ENCODE measurements around the gene OR9A2.

DNA sequence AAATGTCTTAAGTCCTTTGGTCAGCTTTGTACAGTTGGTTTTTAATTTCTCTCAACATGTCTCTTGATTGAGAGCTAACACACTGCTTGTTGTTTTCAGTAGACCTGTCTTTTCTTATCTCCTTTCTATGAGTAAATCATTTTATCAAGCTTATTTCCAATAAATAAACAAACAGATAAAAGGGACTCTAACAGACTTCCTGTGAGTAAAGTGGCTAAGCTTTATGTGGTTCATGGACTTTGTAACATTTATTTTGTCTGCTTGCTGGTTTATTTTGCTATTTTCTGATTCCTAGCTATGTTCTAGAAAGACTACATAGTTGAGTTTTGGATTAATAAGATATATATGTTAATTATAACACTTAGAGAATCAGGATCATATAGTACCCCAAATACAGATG, 27.1 kb downstream of the OR9A2 start:
- TF ChIP-seq EZH2 (IDR thresholded peaks at IDR 0.05; ENCODE audit: borderline replicate concordance, control insufficient read depth, low read depth, low read length) = no peak
- TF ChIP-seq CTCF (IDR thresholded peaks at IDR 0.05 in 2 of 3, conservative IDR thresholded peaks at IDR 0.05 in 1 of 3; ENCODE audit: control insufficient read depth in 2 of 3, extremely low read depth in 1 of 3, insufficient read depth in 1 of 3, low read depth in 3 of 3, low read length in 3 of 3) = no peak
- TF ChIP-seq TAF1 (IDR thresholded peaks at IDR 0.05; ENCODE audit: borderline replicate concordance, low read depth, low read length) = no peak
- no peak for TF ChIP-seq SIN3A (IDR thresholded peaks at IDR 0.05; ENCODE audit: low read depth, low read length)
- TF ChIP-seq POLR2A (IDR thresholded peaks at IDR 0.05; ENCODE audit: low read depth, low read length) = no peak
- no peak for TF ChIP-seq NR2C1 (IDR thresholded peaks at IDR 0.05)
- TF ChIP-seq EP300 (IDR thresholded peaks at IDR 0.05; ENCODE audit: borderline replicate concordance in 1 of 2, control insufficient read depth in 1 of 2, low read depth in 2 of 2, low read length in 2 of 2) = no peak
- TF ChIP-seq MXI1 (IDR thresholded peaks at IDR 0.05; ENCODE audit: low read depth, low read length) = no peak
